Urinary bladder (tissue), 4 donors: ENCODE measurements around the gene GLUD1. TPM values are rescaled to one million over a fixed set of nuclear protein-coding genes. Genes with fewer than 3 reads are reported as not detected.
"Not testable (repeated sequence)": the region's sequence is repeated elsewhere in the genome, so short reads cannot be mapped to it uniquely, and the experiment has no call there.

Experiments
- DNase-seq: peaks from one replicate; pipeline ENCODE4 v3.0.0-alpha.2; 2015; ENCODE audit errors: extremely low spot score
- H3K27ac ChIP-seq: one replicate; pipeline ENCODE4 v1.5.1; 2013; ENCODE audit warnings: low read depth, mild to moderate bottlenecking, moderate library complexity
- H3K36me3 ChIP-seq: one replicate; pipeline ENCODE4 v1.6.1; 2013; ENCODE audit warnings: mild to moderate bottlenecking, moderate library complexity; ENCODE audit not compliant: insufficient read depth
- H3K4me1 ChIP-seq: one replicate; pipeline ENCODE4 v1.6.1; 2013; ENCODE audit warnings: mild to moderate bottlenecking, moderate library complexity; ENCODE audit not compliant: insufficient read depth
- H3K4me3 ChIP-seq: one replicate; pipeline ENCODE4 v1.5.1; 2013; ENCODE audit warnings: low read depth, low read length
- WGBS: extraction: QIAGEN DNeasy Blood & Tissue Kit; methylation state at CpG from one replicate; pipeline ENCODE4 v1.1.7; 2013; 5-methylcytosine and 5-hydroxymethylcytosine counted together
- polyA plus RNA-seq: library from polyadenylated mRNA; stranded (reverse); fragments of 200-250 nt; gene quantifications from one replicate; pipeline ENCODE4 v1.2.3, GENCODE V29; 2013
- total RNA-seq: library from RNA; depleted of rRNA; stranded (reverse); fragments of >200 nt; gene quantifications from one replicate; pipeline ENCODE4 v1.2.3, GENCODE V29; 2014
- donor health status: healthy with polysubstance abuse.
- donor health status: healthy.

The GLUD1 gene
- total and polyA plus RNA-seq, 2 donors, result 118 to 186 TPM

GRCh38 chr10:87080621-87081020 is 14.0 kb downstream of the GLUD1 start:
- WGBS, result 95% methylated on average over 24 of the region's 31 CpGs
- not testable (repeated sequence) for H3K4me3 ChIP-seq, H3K36me3 ChIP-seq, DNase-seq, H3K4me1 ChIP-seq, H3K27ac ChIP-seq

GRCh38 chr10:87079106-87079836 is 15.4 kb downstream of the GLUD1 start:
- WGBS, result 76% methylated on average over 11 of the region's 11 CpGs
- no peak overlapping the region for H3K27ac ChIP-seq
- no peaks in the 10 kb centered on the region for H3K4me1 ChIP-seq
- H3K4me3 ChIP-seq, result no peak overlapping the region
- no peak for DNase-seq
- no peaks in the 10 kb centered on the region for H3K36me3 ChIP-seq

- not testable (repeated sequence) for H3K36me3 ChIP-seq, H3K4me1 ChIP-seq, H3K27ac ChIP-seq, H3K4me3 ChIP-seq, DNase-seq
- 94% methylated on average over 2 of the region's 2 CpGs for WGBS
Observed at GRCh38 chr10:87076421-87076820, 18.2 kb downstream of the GLUD1 start.

GRCh38 chr10:87072449-87072848 is 22.2 kb downstream of the GLUD1 start:
- WGBS, result 69% methylated on average over 2 of the region's 2 CpGs
- H3K4me1 ChIP-seq, result no peaks in the 10 kb centered on the region
- peaks cover 3% of the 10 kb centered on the region for H3K36me3 ChIP-seq
- no peak overlapping the region for H3K4me3 ChIP-seq
- H3K27ac ChIP-seq, result no peak overlapping the region
- DNase-seq, result no peak

GRCh38 chr10:87068281-87068680 is 26.4 kb downstream of the GLUD1 start:
- Histone ChIP-seq H3K4me3 (no peak overlapping the region), H3K27ac (no peak overlapping the region), H3K36me3 (peaks cover 2% of the 10 kb centered on the region), H3K4me1 (no peaks in the 10 kb centered on the region)
- DNase-seq, result no peak
- 85% methylated on average over 1 of the region's 1 CpG for WGBS

GRCh38 chr10:87066865-87067264 is 27.8 kb downstream of the GLUD1 start:
- Histone ChIP-seq H3K36me3 (peaks cover 2% of the 10 kb centered on the region), H3K27ac (no peak overlapping the region), H3K4me1 (no peaks in the 10 kb centered on the region), H3K4me3 (no peak overlapping the region)
- DNase-seq, result no peak
- WGBS, result 96% methylated on average over 1 of the region's 1 CpG

- H3K4me3 ChIP-seq, result no peak overlapping the region
- H3K36me3 ChIP-seq, result peaks cover 2% of the 10 kb centered on the region
- DNase-seq, result no peak
- no peak overlapping the region for H3K27ac ChIP-seq
- 88% methylated on average over 2 of the region's 2 CpGs for WGBS
- H3K4me1 ChIP-seq, result no peaks in the 10 kb centered on the region
Observed at GRCh38 chr10:87066178-87066577, 28.5 kb downstream of the GLUD1 start.

GRCh38 chr10:87064651-87065050 is 30.0 kb downstream of the GLUD1 start:
- Histone ChIP-seq H3K36me3 (no peaks in the 10 kb centered on the region), H3K4me1 (no peaks in the 10 kb centered on the region), H3K4me3 (no peak overlapping the region), H3K27ac (no peak overlapping the region)
- WGBS, result 82% methylated on average over 5 of the region's 5 CpGs
- DNase-seq, result no peak

- 81% methylated on average over 6 of the region's 6 CpGs for WGBS
Observed at GRCh38 chr10:87060280-87060928, 34.2 kb downstream of the GLUD1 start.

GRCh38 chr10:87059401-87059800 is 35.2 kb downstream of the GLUD1 start:
- 97% methylated on average over 1 of the region's 1 CpG for WGBS
- H3K27ac ChIP-seq, result no peak overlapping the region
- no peak overlapping the region for H3K4me3 ChIP-seq
- no peak for DNase-seq
- no peaks in the 10 kb centered on the region for H3K4me1 ChIP-seq
- H3K36me3 ChIP-seq, result peaks cover 5% of the 10 kb centered on the region

More at GRCh38 chr10:87060280-87060928, 34.2 kb downstream of the GLUD1 start:
- DNase-seq, result no peak
- no peaks in the 10 kb centered on the region for H3K4me1 ChIP-seq
- H3K4me3 ChIP-seq, result no peak overlapping the region
- peaks cover 5% of the 10 kb centered on the region for H3K36me3 ChIP-seq
- H3K27ac ChIP-seq, result no peak overlapping the region

GRCh38 chr10:87058171-87058570 is 36.5 kb downstream of the GLUD1 start:
- peaks cover 5% of the 10 kb centered on the region for H3K36me3 ChIP-seq
- no peak for DNase-seq
- WGBS, result 55% methylated on average over 1 of the region's 1 CpG

GRCh38 chr10:87054373-87055295 is 40.0 kb downstream of the GLUD1 start:
- no peak for DNase-seq
- H3K36me3 ChIP-seq, result peaks cover 9% of the 10 kb centered on the region
- 72% methylated on average over 7 of the region's 7 CpGs for WGBS

More at GRCh38 chr10:87058171-87058570, 36.5 kb downstream of the GLUD1 start:
- Histone ChIP-seq H3K4me1 (no peaks in the 10 kb centered on the region), H3K4me3 (no peak overlapping the region), H3K27ac (no peak overlapping the region)

GRCh38 chr10:87053577-87054181 is 41.0 kb downstream of the GLUD1 start:
- DNase-seq, result no peak
- Histone ChIP-seq H3K4me3 (no peak overlapping the region), H3K4me1 (no peaks in the 10 kb centered on the region), H3K27ac (no peak overlapping the region), H3K36me3 (peaks cover 9% of the 10 kb centered on the region)
- WGBS, result 94% methylated on average over 7 of the region's 7 CpGs

More at GRCh38 chr10:87054373-87055295, 40.0 kb downstream of the GLUD1 start:
- Histone ChIP-seq H3K4me1 (no peaks in the 10 kb centered on the region), H3K4me3 (no peak overlapping the region), H3K27ac (no peak overlapping the region)
